K562 (cell line): ENCODE measurements around the gene SALL3. TPM values are rescaled to one million over a fixed set of nuclear protein-coding genes. Genes with fewer than 3 reads are reported as not detected.

Source experiments
- ATAC-seq: fragments of 200-7000 bp; cut with Tn5 transposase; 3 replicates; pipeline ENCODE4 v1.9.1; 2020; ENCODE audit warnings: moderate library complexity
- BruUV-seq: library from RNA; stranded (reverse); fragments of 400-500 nt; replicated peaks from 2 replicates; lab custom pipeline; 2021; lab: Mats Ljungman, UMichigan
- CTCF ChIA-PET: fragments of 300-600 bp; formaldehyde crosslinking; extraction: SDS; loops from one replicate; lab custom pipeline; 2021; ENCODE audit warnings: low intra/inter-chr PET ratio; lab: Yijun Ruan, JAX
- POLR2A ChIA-PET: fragments of 300-600, 350-650 bp; sonication (Branson Sonifier 250); formaldehyde crosslinking; extraction: SDS; loops from one replicate; lab custom pipeline; 2021; ENCODE audit warnings: antibody characterized with exemption, inconsistent platforms; lab: Yijun Ruan, JAX
- DNase-seq, 4 experiments: peaks; one replicate each; pipeline versions ENCODE4 v3.0.0 to v3.0.0-alpha.2; 2011 to 2018; ENCODE audit warnings: low spot score in 3 of 4, mixed read lengths in 3 of 4; ENCODE audit errors: extremely low read depth in 1 of 4
- FAIRE-seq: peaks from 2 replicates; lab custom pipeline; 2011; peaks lifted over from hg19 to GRCh38; lab: Jason Lieb, UNC
- H2AFZ ChIP-seq: 2 replicates; pipeline ENCODE4 v1.6.0; 2011; ENCODE audit warnings: low read depth, low read length, control low read depth, inconsistent platforms
- H3K27ac ChIP-seq: fragments of 200-600 bp; 3 replicates; pipeline ENCODE4 v1.8.0; 2011; ENCODE audit warnings: low read depth, mild to moderate bottlenecking, control low read depth, inconsistent platforms, low read length, moderate library complexity, mixed read lengths; ENCODE audit errors: extremely low read depth
- H3K27me3 ChIP-seq, 2 experiments: fragments of 300-600 bp in 1 of 2; 2 replicates in 1 of 2; 3 replicates in 1 of 2; pipeline versions ENCODE4 v1.6.0 to v1.8.0; 2011; ENCODE audit warnings: inconsistent platforms in 2 of 2, low read length in 2 of 2, mild to moderate bottlenecking in 1 of 2, mixed read lengths in 1 of 2, moderate library complexity in 1 of 2; ENCODE audit not compliant: control insufficient read depth in 2 of 2, insufficient read depth in 2 of 2
- H3K36me3 ChIP-seq: fragments of 300-600 bp; 3 replicates; pipeline ENCODE4 v1.8.0; 2011; ENCODE audit warnings: mild to moderate bottlenecking, low read length, inconsistent platforms; ENCODE audit not compliant: control insufficient read depth, insufficient read depth
- H3K4me1 ChIP-seq, 2 experiments: fragments of 200-600 bp in 1 of 2; replicated peaks in 1 of 2; 2 replicates in 1 of 2; 3 replicates in 1 of 2; pipeline versions ENCODE4 v1.5.1 to v1.8.0; 2011; ENCODE audit warnings: inconsistent platforms in 2 of 2, low read length in 2 of 2, mild to moderate bottlenecking in 1 of 2, mixed read lengths in 1 of 2, moderate library complexity in 1 of 2; ENCODE audit not compliant: control insufficient read depth in 2 of 2, insufficient read depth in 2 of 2
- H3K4me2 ChIP-seq: 2 replicates; pipeline ENCODE4 v1.6.1; 2011; ENCODE audit warnings: low read length, control low read depth, inconsistent platforms, mixed read lengths; ENCODE audit not compliant: insufficient read depth
- H3K4me3 ChIP-seq: fragments of 200-600 bp; sonication (generic), shearing (Covaris generic); 2 replicates; pipeline ENCODE4 v1.5.1; 2016; ENCODE audit warnings: control low read depth, inconsistent platforms
- H3K79me2 ChIP-seq: fragments of 200-600 bp; 3 replicates; pipeline ENCODE4 v1.8.0; 2011; ENCODE audit warnings: low read length, inconsistent platforms; ENCODE audit not compliant: control insufficient read depth, insufficient read depth
- H3K9ac ChIP-seq, 2 experiments: 2 replicates each; pipeline versions ENCODE4 v1.6.0 to v1.6.1; 2011; ENCODE audit warnings: low read depth in 2 of 2, low read length in 2 of 2, control low read depth in 1 of 2, inconsistent platforms in 1 of 2, mild to moderate bottlenecking in 1 of 2, mixed read lengths in 1 of 2; ENCODE audit not compliant: insufficient read depth in 1 of 2
- H3K9me1 ChIP-seq: one replicate; pipeline ENCODE4 v1.6.0; 2011; ENCODE audit warnings: inconsistent platforms, mild to moderate bottlenecking, low read length, moderate library complexity; ENCODE audit not compliant: control insufficient read depth, insufficient read depth
- H3K9me3 ChIP-seq: replicated peaks from 2 replicates; pipeline ENCODE4 v1.5.1; 2011; ENCODE audit warnings: low read depth, low read length, inconsistent platforms; ENCODE audit not compliant: control insufficient read depth, insufficient read depth
- H4K20me1 ChIP-seq: replicated peaks from 2 replicates; pipeline ENCODE4 v1.6.1; 2011; ENCODE audit warnings: low read length, inconsistent platforms, mixed read lengths; ENCODE audit not compliant: control insufficient read depth, insufficient read depth
- MTF1 ChIP-seq: fragments of 250-450 bp; sonication (Bioruptor Pico); IDR thresholded peaks from 2 replicates; pipeline ENCODE4 v1.9.0; 2021; ENCODE audit warnings: moderate library complexity, mild to moderate bottlenecking, inconsistent platforms, borderline replicate concordance
- POLR2H ChIP-seq: IDR thresholded peaks from 2 replicates; pipeline ENCODE4 v1.6.1; 2016; ENCODE audit warnings: missing genetic modification characterization, low read depth, mild to moderate bottlenecking, control low read depth, missing compliant biosample characterization, moderate library complexity
- RAD51 ChIP-seq: fragments of 450-650 bp; IDR thresholded peaks from 2 replicates; pipeline ENCODE4 v1.7.1; 2016; ENCODE audit warnings: low read depth, mild to moderate bottlenecking, borderline replicate concordance
- RBBP5 ChIP-seq: fragments of 200-600 bp; sonication (generic); IDR thresholded peaks from 2 replicates; pipeline ENCODE4 v1.6.1; 2012; ENCODE audit warnings: borderline replicate concordance, mild to moderate bottlenecking, low read length, control low read depth, inconsistent platforms; ENCODE audit not compliant: insufficient read depth, poor library complexity, severe bottlenecking
- ZNF586 ChIP-seq: fragments of 450-650 bp; formaldehyde crosslinking; conservative IDR thresholded peaks from 2 replicates; pipeline ENCODE4 v1.4.0; 2020; ENCODE audit warnings: mild to moderate bottlenecking, moderate library complexity
- ZNF77 ChIP-seq: fragments of 250-450 bp; sonication (Bioruptor Pico); IDR thresholded peaks from 2 replicates; pipeline ENCODE4 v1.5.0; 2020
- WGBS: fragments of 100-300 bp; shearing (Covaris generic); methylation state at CpG from one replicate; pipeline ENCODE4 v1.1.6; 2016; ENCODE audit warnings: low coverage, mixed read lengths; ENCODE audit not compliant: insufficient coverage; ENCODE audit errors: missing lambda C conversion rate; 5-methylcytosine and 5-hydroxymethylcytosine counted together
- in situ Hi-C: fragments of 300-500 bp; cut with MboI; formaldehyde crosslinking; loops from 4 replicates; pipeline ENCODE4 v1.15.0; 2018; ENCODE audit warnings: inconsistent platforms, mixed read lengths
- intact Hi-C: fragments of 100-400 bp; cut with micrococcal nuclease; formaldehyde crosslinking; loops from 2 replicates; pipeline ENCODE4 v1.14.2; 2022
- polyA plus RNA-seq, 8 experiments: library from polyadenylated mRNA; depleted of rRNA in 4 of 8; stranded (reverse) in 5 of 8; unstranded in 3 of 8; fragments of >200 nt; fragmentation: Nextera tagmentation in 2 of 8; fragmentation: Illumina TruSeq in 1 of 8; extraction: Ambion mirVana in 2 of 8; extraction: Trizol in 1 of 8; gene quantifications; 2 replicates each; pipeline versions ENCODE4 v1.2.1 to v1.2.3, GENCODE V29; 2011 to 2014; ENCODE audit warnings: inconsistent platforms in 1 of 8, missing spikeins in 1 of 8
- total RNA-seq, 7 experiments: library from RNA; depleted of rRNA in 6 of 7; stranded (reverse); fragments of >200 nt in 6 of 7; fragmentation: Illumina TruSeq in 2 of 7; extraction: Trizol in 2 of 7; gene quantifications; 2 replicates each; pipeline versions ENCODE4 v1.2.1 to v1.2.3, GENCODE V29; 2011 to 2021; ENCODE audit warnings: low replicate concordance in 1 of 7
- TF ChIP-seq, protein P1 (sequence below): fragments of 250-450 bp; sonication (Bioruptor Pico); IDR thresholded peaks from 2 replicates; pipeline ENCODE4 v1.5.0; 2020; ENCODE audit warnings: mild to moderate bottlenecking
- TF ChIP-seq, protein P2 (sequence below): fragments of 450-650 bp; IDR thresholded peaks from 2 replicates; pipeline ENCODE4 v1.6.1; 2016; ENCODE audit warnings: borderline replicate concordance
- TF ChIP-seq, protein P3 (sequence below): fragments of 450-650 bp; IDR thresholded peaks from 2 replicates; pipeline ENCODE4 v1.6.1; 2016; ENCODE audit warnings: low read depth, mild to moderate bottlenecking, moderate library complexity
- TF ChIP-seq, protein P4 (sequence below): sonication (generic); formaldehyde crosslinking; IDR thresholded peaks from 2 replicates; pipeline ENCODE4 v1.4.0; 2020; ENCODE audit warnings: mild to moderate bottlenecking, missing genetic modification reagents

The SALL3 gene
- total and polyA plus RNA-seq, 9 of the 15 experiments (the other 6 are each of a cell fraction or from before 2014, with no cell fraction given): not detected

DNA sequence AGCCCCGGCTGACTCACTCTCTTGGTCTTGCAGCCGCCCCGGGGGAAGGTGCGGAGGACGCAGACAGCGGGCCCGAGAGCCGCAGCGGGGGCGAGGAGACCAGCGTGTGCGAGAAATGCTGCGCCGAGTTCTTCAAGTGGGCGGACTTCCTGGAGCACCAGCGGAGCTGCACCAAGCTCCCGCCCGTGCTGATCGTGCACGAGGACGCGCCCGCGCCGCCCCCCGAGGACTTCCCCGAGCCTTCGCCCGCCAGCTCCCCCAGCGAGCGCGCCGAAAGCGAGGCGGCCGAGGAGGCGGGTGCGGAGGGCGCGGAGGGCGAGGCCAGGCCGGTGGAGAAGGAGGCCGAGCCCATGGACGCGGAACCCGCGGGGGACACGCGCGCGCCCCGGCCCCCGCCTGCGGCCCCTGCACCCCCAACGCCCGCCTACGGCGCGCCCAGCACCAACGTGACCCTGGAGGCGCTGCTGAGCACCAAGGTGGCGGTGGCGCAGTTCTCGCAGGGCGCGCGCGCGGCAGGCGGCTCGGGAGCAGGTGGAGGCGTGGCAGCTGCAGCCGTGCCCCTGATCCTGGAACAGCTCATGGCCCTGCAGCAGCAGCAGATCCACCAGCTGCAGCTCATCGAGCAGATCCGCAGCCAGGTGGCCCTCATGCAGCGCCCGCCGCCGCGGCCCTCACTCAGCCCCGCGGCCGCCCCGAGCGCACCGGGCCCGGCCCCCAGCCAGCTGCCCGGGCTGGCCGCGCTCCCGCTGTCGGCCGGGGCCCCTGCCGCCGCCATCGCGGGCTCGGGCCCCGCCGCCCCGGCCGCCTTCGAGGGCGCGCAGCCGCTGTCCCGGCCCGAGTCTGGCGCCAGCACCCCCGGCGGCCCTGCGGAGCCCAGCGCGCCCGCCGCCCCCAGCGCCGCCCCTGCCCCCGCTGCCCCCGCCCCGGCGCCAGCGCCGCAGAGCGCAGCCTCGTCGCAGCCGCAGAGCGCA lies 12.7 kb downstream of the SALL3 start (continued):
- no peak for TF ChIP-seq ZNF77 (CRISPR knock-in tag)

DNA sequence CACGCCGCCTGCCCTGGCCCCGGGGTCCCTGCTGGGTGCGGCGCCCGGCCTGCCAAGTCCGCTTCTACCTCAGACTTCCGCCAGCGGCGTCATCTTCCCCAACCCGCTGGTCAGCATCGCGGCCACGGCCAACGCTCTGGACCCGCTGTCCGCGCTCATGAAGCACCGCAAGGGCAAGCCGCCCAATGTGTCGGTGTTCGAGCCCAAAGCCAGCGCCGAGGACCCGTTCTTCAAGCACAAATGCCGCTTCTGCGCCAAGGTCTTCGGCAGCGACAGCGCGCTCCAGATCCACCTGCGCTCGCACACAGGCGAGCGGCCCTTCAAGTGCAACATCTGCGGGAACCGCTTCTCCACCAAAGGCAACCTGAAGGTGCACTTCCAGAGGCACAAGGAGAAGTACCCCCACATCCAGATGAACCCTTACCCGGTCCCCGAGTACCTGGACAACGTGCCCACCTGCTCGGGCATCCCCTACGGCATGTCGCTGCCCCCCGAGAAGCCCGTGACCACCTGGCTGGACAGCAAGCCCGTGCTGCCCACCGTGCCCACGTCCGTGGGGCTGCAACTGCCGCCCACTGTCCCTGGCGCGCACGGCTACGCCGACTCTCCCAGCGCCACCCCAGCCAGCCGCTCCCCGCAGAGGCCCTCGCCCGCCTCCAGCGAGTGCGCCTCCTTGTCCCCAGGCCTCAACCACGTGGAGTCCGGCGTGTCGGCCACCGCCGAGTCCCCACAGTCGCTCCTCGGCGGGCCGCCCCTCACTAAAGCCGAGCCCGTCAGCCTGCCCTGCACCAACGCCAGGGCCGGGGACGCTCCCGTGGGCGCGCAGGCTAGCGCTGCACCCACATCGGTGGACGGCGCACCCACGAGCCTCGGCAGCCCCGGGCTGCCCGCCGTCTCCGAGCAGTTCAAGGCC lies 13.7 kb downstream of the SALL3 start:
- H3K79me2 ChIP-seq: no peaks in the 10 kb centered on the region
- H3K4me3 ChIP-seq: no peak overlapping the region
- no peak for DNase-seq
- FAIRE-seq: no peak
- no peaks in the 10 kb centered on the region for H4K20me1 ChIP-seq
- intact Hi-C loops (no loop called here), in situ Hi-C loops (no loop called here)
- ChIA-PET POLR2A (no interaction called here), CTCF (no interaction called here)
- peaks cover 8 to 22% of the 10 kb centered on the region in 2 experiments; a peak in 4 of 5 replicates for H3K27me3 ChIP-seq
- no peaks in the 10 kb centered on the region for H3K36me3 ChIP-seq
- H3K9me3 ChIP-seq: no peaks in the 10 kb centered on the region
- BruUV-seq: no TSS peak
- 51% methylated on average over 12 of the region's 90 CpGs for WGBS
- H3K27ac ChIP-seq: no peak overlapping the region
- H3K9ac ChIP-seq: no peak overlapping the region
- H2AFZ ChIP-seq: no peak overlapping the region
- ATAC-seq: no peak
- no peaks in the 10 kb centered on the region; a peak in 1 of 5 replicates for H3K4me1 ChIP-seq
- H3K9me1 ChIP-seq: no peaks in the 10 kb centered on the region
- H3K4me2 ChIP-seq: no peak overlapping the region
- TF ChIP-seq RBBP5 (no peak), ZNF586 (CRISPR knock-in tag) (no peak), MTF1 (CRISPR knock-in tag) (no peak), RAD51 (no peak), POLR2H (tag) (no peak)
- TF ChIP-seq, protein P1, sequence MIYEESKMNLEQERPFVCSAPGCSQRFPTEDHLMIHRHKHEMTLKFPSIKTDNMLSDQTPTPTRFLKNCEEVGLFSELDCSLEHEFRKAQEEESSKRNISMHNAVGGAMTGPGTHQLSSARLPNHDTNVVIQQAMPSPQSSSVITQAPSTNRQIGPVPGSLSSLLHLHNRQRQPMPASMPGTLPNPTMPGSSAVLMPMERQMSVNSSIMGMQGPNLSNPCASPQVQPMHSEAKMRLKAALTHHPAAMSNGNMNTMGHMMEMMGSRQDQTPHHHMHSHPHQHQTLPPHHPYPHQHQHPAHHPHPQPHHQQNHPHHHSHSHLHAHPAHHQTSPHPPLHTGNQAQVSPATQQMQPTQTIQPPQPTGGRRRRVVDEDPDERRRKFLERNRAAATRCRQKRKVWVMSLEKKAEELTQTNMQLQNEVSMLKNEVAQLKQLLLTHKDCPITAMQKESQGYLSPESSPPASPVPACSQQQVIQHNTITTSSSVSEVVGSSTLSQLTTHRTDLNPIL (CRISPR knock-in tag): no peak
- TF ChIP-seq, protein P2, sequence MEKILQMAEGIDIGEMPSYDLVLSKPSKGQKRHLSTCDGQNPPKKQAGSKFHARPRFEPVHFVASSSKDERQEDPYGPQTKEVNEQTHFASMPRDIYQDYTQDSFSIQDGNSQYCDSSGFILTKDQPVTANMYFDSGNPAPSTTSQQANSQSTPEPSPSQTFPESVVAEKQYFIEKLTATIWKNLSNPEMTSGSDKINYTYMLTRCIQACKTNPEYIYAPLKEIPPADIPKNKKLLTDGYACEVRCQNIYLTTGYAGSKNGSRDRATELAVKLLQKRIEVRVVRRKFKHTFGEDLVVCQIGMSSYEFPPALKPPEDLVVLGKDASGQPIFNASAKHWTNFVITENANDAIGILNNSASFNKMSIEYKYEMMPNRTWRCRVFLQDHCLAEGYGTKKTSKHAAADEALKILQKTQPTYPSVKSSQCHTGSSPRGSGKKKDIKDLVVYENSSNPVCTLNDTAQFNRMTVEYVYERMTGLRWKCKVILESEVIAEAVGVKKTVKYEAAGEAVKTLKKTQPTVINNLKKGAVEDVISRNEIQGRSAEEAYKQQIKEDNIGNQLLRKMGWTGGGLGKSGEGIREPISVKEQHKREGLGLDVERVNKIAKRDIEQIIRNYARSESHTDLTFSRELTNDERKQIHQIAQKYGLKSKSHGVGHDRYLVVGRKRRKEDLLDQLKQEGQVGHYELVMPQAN: no peak
- TF ChIP-seq, protein P3, sequence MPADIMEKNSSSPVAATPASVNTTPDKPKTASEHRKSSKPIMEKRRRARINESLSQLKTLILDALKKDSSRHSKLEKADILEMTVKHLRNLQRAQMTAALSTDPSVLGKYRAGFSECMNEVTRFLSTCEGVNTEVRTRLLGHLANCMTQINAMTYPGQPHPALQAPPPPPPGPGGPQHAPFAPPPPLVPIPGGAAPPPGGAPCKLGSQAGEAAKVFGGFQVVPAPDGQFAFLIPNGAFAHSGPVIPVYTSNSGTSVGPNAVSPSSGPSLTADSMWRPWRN: no peak
- TF ChIP-seq, protein P4, sequence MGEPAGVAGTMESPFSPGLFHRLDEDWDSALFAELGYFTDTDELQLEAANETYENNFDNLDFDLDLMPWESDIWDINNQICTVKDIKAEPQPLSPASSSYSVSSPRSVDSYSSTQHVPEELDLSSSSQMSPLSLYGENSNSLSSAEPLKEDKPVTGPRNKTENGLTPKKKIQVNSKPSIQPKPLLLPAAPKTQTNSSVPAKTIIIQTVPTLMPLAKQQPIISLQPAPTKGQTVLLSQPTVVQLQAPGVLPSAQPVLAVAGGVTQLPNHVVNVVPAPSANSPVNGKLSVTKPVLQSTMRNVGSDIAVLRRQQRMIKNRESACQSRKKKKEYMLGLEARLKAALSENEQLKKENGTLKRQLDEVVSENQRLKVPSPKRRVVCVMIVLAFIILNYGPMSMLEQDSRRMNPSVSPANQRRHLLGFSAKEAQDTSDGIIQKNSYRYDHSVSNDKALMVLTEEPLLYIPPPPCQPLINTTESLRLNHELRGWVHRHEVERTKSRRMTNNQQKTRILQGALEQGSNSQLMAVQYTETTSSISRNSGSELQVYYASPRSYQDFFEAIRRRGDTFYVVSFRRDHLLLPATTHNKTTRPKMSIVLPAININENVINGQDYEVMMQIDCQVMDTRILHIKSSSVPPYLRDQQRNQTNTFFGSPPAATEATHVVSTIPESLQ (CRISPR knock-in tag): no peak
